Upper lobe of left lung (tissue), 6 donors: ENCODE results near the gene SLC39A8. TPM values are rescaled to one million over a fixed set of nuclear protein-coding genes. Genes with fewer than 3 reads are reported as not detected.

Experiments
- ATAC-seq, 2 donors: fragments of 200-7000 bp; cut with Tn5 transposase; one replicate each; pipeline ENCODE4 v1.9.1; 2022; ENCODE audit warnings: mild to moderate bottlenecking in 2 of 2, moderate library complexity in 2 of 2; ENCODE audit not compliant: low FRiP score in 2 of 2
- DNase-seq, 2 donors: peaks; one replicate each; pipeline ENCODE4 v3.0.0-alpha.2; 2019 to 2020
- H3K27ac ChIP-seq, 4 donors: fragments of 200-600 bp; sonication (generic); one replicate each; pipeline ENCODE4 v1.5.1; 2016 to 2019
- H3K27me3 ChIP-seq, 4 donors: fragments of 200-600 bp; sonication (generic); one replicate each; pipeline ENCODE4 v1.5.1; 2017 to 2019
- H3K36me3 ChIP-seq, 4 donors: fragments of 200-600 bp; sonication (generic); one replicate each; pipeline ENCODE4 v1.5.1; 2016 to 2019
- H3K4me1 ChIP-seq, 4 donors: fragments of 200-600 bp; sonication (generic); one replicate each; pipeline ENCODE4 v1.5.1; 2018 to 2019
- H3K4me3 ChIP-seq, 4 donors: fragments of 200-600 bp; sonication (generic); one replicate each; pipeline ENCODE4 v1.5.1; 2017 to 2019; ENCODE audit warnings: mild to moderate bottlenecking in 2 of 4, moderate library complexity in 1 of 4
- H3K9me3 ChIP-seq, 4 donors: fragments of 200-600 bp; sonication (generic); one replicate each; pipeline ENCODE4 v1.5.1; 2018 to 2019
- EP300 ChIP-seq, 4 donors: sonication (generic); formaldehyde crosslinking; IDR thresholded peaks; one replicate each; pipeline ENCODE4 v1.5.1; 2017; ENCODE audit warnings: antibody characterized with exemption in 4 of 4, control low read depth in 2 of 4
- POLR2A ChIP-seq, 4 donors: fragments of 450-650 bp; IDR thresholded peaks; one replicate each; pipeline ENCODE4 v1.5.1; 2016 to 2017; ENCODE audit warnings: antibody characterized with exemption in 4 of 4, mild to moderate bottlenecking in 2 of 4
- POLR2AphosphoS5 ChIP-seq, 2 donors: sonication (generic); formaldehyde crosslinking; IDR thresholded peaks; one replicate each; pipeline ENCODE4 v1.5.1; 2017; ENCODE audit warnings: antibody characterized with exemption in 2 of 2
- WGBS, 2 donors: methylation state at CpG; one replicate each; pipeline ENCODE4 v1.1.5; 2017 to 2018; 5-methylcytosine and 5-hydroxymethylcytosine counted together
- total RNA-seq, 6 donors: library from RNA; depleted of rRNA in 4 of 6; stranded (reverse); fragments of >200 nt in 4 of 6; gene quantifications; one replicate each; pipeline versions ENCODE4 v1.1.0 to v1.2.1, GENCODE V29; 2016 to 2021
- TF ChIP-seq, protein P1 (sequence below), 6 experiments: fragments of 450-650 bp in 4 of 6; fragments of 200-600 bp in 2 of 6; sonication (generic) in 2 of 6; IDR thresholded peaks; one replicate each; pipeline ENCODE4 v1.5.1; 2016 to 2019; ENCODE audit warnings: antibody characterized with exemption in 6 of 6
- donor health status: DM: no; HTN: no; CAD: no; lungs with moderate emphysema.
- donor health status: DM: no; HTN: yes; CAD: no; lungs with severe emphysema.

Gene SLC39A8
- total RNA-seq, 6 donors from 2014 or later = 218 to 627 (median 317) TPM

DNA sequence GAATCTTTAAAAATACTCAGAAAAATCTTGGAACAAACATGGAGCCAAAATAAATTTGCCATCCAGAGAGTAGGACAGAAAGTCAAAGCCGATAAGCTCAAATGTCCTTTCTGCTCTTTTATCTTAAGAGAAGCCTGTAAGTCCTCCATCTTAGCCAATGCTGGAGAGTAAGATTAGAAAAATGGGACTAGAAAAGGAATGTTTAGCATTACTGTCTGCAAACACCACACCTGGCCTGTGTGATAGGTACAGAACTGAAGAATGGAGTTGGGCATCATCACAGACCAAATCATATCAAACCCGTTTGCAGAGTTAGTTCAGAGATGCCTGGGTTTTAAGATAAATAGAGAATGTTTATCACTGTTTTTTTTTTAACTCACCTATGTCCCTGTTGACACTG lies 10.5 kb upstream of the SLC39A8 start:
- Histone ChIP-seq H3K36me3 (no peaks in the 10 kb centered on the region), H3K4me1 (peaks cover 0 to 4% (median 0%) of the 10 kb centered on the region in 4 donors), H3K9me3 (no peaks in the 10 kb centered on the region), H3K27ac (no peak overlapping the region), H3K4me3 (no peak overlapping the region), H3K27me3 (no peaks in the 10 kb centered on the region)
- ATAC-seq = no peak
- TF ChIP-seq POLR2A (IDR thresholded peaks at IDR 0.05) (no peak), POLR2AphosphoS5 (IDR thresholded peaks at IDR 0.05) (no peak)
- TF ChIP-seq, protein P1, sequence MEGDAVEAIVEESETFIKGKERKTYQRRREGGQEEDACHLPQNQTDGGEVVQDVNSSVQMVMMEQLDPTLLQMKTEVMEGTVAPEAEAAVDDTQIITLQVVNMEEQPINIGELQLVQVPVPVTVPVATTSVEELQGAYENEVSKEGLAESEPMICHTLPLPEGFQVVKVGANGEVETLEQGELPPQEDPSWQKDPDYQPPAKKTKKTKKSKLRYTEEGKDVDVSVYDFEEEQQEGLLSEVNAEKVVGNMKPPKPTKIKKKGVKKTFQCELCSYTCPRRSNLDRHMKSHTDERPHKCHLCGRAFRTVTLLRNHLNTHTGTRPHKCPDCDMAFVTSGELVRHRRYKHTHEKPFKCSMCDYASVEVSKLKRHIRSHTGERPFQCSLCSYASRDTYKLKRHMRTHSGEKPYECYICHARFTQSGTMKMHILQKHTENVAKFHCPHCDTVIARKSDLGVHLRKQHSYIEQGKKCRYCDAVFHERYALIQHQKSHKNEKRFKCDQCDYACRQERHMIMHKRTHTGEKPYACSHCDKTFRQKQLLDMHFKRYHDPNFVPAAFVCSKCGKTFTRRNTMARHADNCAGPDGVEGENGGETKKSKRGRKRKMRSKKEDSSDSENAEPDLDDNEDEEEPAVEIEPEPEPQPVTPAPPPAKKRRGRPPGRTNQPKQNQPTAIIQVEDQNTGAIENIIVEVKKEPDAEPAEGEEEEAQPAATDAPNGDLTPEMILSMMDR (IDR thresholded peaks at IDR 0.05) = no peak
- WGBS, 2 donors = 79 to 84% methylated on average over 2 of the region's 2 CpGs
- no peak for DNase-seq

DNA sequence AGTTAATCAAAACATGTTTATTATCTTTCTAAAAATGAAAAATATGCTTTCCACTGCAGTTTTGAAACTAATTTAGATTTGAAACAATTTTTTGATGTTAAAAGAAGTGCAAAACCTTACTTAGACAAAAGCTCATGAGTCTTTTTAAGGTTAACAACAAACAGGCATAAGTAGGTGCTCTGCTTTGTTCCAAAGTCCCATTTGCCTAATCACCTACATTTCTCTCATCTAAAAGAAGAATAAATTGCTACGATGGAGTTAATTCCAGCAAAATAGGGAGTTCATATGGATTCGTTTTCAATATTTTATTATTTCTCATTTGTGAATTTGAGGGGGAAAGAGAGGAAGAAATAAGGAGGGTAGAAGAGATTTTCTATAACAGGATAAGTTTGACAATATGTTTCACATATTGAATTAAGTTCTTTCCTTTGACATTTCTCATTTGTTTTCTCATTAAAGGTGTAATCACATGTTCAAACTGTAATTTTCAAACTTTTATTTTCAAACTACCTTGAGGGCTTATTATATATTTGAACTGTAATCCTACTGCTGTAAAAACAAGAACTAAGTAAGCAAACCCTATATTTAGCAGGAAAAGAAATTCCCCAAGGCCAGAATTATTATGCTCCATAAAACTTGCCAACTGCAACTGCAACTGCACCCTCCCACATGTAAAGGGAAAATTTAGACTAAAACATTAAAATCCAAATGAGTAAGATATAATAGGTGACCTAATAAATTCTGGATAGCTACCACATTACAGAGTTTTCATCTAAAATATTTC lies 9.6 kb upstream of the SLC39A8 start:
- ATAC-seq (no peak), DNase-seq (no peak)
- TF ChIP-seq POLR2AphosphoS5 (IDR thresholded peaks at IDR 0.05) (no peak), POLR2A (IDR thresholded peaks at IDR 0.05) (no peak)
- TF ChIP-seq, protein P1 (IDR thresholded peaks at IDR 0.05) = no peak
- no peak overlapping the region for H3K27ac ChIP-seq
- peaks cover 0 to 4% (median 0%) of the 10 kb centered on the region in 4 donors for H3K4me1 ChIP-seq
- WGBS, 2 donors = 90 to 91% methylated on average over 2 of the region's 2 CpGs
- no peak overlapping the region for H3K4me3 ChIP-seq
- H3K9me3 ChIP-seq = no peaks in the 10 kb centered on the region
- H3K36me3 ChIP-seq = no peaks in the 10 kb centered on the region
- H3K27me3 ChIP-seq = no peaks in the 10 kb centered on the region

DNA sequence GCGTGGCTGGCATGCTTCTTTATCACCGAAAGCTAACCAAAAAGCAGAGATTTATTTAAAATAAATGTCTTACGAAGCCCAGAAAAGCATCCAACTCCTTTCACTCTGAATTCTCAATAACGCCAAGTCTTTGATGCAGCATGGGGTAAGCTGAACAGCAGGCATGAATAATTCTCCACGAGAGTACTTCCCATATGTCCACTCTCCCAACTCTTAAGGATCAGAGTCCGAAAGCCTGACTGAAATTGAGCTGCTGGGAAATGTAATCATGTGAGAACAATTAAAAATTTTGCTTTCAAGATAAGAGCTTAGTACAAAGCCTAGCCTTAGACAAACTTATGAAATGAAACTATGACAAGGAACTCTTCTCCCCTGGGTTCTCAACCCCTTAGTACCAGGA lies 7.5 kb upstream of the SLC39A8 start:
- TF ChIP-seq POLR2A (IDR thresholded peaks at IDR 0.05) (peak in 1 of 4 donors; percentile 9), EP300 (IDR thresholded peaks at IDR 0.05) (peak in 2 of 4 donors; percentile 43 to 79), POLR2AphosphoS5 (IDR thresholded peaks at IDR 0.05) (peak in 1 of 2 donors; percentile 15)
- TF ChIP-seq, protein P1 (IDR thresholded peaks at IDR 0.05) = no peak
- Histone ChIP-seq H3K36me3 (no peaks in the 10 kb centered on the region), H3K4me3 (peak overlapping the region in 1 of 4 donors; percentile 19), H3K4me1 (peaks cover 0 to 4% (median 0%) of the 10 kb centered on the region in 4 donors), H3K27ac (peak overlapping the region; percentile 24 to 37 (median 30)), H3K27me3 (no peaks in the 10 kb centered on the region), H3K9me3 (no peaks in the 10 kb centered on the region)
- ATAC-seq = peak in 1 of 2 donors; percentile 28
- no peak for DNase-seq
- WGBS, 2 donors = 56 to 73% methylated on average over 6 of the region's 6 CpGs

DNA sequence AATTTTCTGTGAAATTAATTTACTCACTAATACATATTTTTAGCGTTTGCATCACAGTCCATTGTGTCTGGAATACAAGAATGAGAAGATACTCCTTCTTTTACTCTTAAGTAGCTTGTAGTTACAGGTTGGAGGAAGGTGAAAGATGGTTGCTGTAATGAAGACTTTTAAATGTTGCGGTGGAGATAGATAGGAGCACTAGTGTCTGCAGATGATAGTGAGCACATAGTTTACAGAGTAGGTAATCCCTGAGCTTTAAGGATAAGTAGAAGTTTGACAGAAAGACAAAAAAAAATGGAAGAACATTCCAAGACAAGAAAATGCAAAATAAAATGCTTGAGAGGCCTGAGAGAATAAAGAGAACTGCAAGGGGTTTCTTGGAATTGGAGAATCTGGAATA lies 5.4 kb upstream of the SLC39A8 start:
- WGBS, 2 donors = 89 to 91% methylated on average over 2 of the region's 2 CpGs
- peaks cover 0 to 9% (median 6%) of the 10 kb centered on the region in 4 donors for H3K4me1 ChIP-seq
- TF ChIP-seq, protein P1 (IDR thresholded peaks at IDR 0.05) = no peak
- TF ChIP-seq POLR2A (IDR thresholded peaks at IDR 0.05) = no peak
- no peak for TF ChIP-seq EP300 (IDR thresholded peaks at IDR 0.05)
- no peaks in the 10 kb centered on the region for H3K9me3 ChIP-seq
- H3K27me3 ChIP-seq = no peaks in the 10 kb centered on the region
- H3K36me3 ChIP-seq = no peaks in the 10 kb centered on the region
- DNase-seq = no peak
- H3K27ac ChIP-seq = no peak overlapping the region
- H3K4me3 ChIP-seq = no peak overlapping the region
- no peak for ATAC-seq

DNA sequence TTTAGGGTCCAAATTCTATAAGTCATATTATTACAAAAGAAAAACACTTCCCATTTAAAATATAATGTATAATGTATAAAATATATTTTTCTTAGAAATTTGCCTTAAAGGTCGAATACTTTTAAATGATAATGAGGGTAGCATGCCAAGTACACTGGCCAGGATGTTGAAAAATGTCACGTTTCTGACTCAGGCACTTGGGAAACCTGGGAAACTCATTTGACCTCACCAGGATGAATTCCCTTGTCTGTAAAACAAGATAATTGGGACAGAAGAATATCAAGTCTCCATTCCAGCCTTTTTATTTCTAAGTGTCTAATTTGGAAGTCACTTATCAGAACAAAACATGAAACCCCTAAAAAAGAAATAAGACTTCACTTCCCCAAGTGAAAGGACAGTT lies 3.4 kb upstream of the SLC39A8 start:
- TF ChIP-seq EP300 (IDR thresholded peaks at IDR 0.05) (no peak), POLR2AphosphoS5 (IDR thresholded peaks at IDR 0.05) (no peak), POLR2A (IDR thresholded peaks at IDR 0.05) (no peak)
- TF ChIP-seq, protein P1 (IDR thresholded peaks at IDR 0.05) = no peak

More for the DNA sequence above, 3.4 kb upstream of the SLC39A8 start:
- Histone ChIP-seq H3K36me3 (no peaks in the 10 kb centered on the region), H3K4me1 (peaks cover 0 to 18% (median 10%) of the 10 kb centered on the region in 4 donors), H3K27me3 (no peaks in the 10 kb centered on the region), H3K27ac (no peak overlapping the region), H3K9me3 (no peaks in the 10 kb centered on the region), H3K4me3 (no peak overlapping the region)
- WGBS, 2 donors = 73% methylated on average over 2 of the region's 2 CpGs
- DNase-seq (no peak), ATAC-seq (no peak)
